ENCODE data around the gene MCUB. TPM values are rescaled to one million over a fixed set of nuclear protein-coding genes. Genes with fewer than 3 reads are reported as not detected.
"Not testable (repeated sequence)": the region's sequence is repeated elsewhere in the genome, so short reads cannot be mapped to it uniquely, and the experiment has no call there.

Gene MCUB
- total and polyA plus RNA-seq, 2 donors (not counting 3 experiments of a cell fraction or from before 2014, with no cell fraction given), result 32.5 to 53.8 TPM

- TF ChIP-seq GATA2 (IDR thresholded peaks at IDR 0.05; ENCODE audit: insufficient read depth, insufficient read length, low read depth, low read length) (no peak), POLR2AphosphoS5 (IDR thresholded peaks at IDR 0.05; ENCODE audit: insufficient read depth, low read depth, low read length) (no peak), MYC (IDR thresholded peaks at IDR 0.05; ENCODE audit: low read depth, low read length) (no peak), JUN (IDR thresholded peaks at IDR 0.05; ENCODE audit: borderline replicate concordance, insufficient read depth, insufficient read length, low read depth) (no peak), POLR2A (IDR thresholded peaks at IDR 0.05; ENCODE audit: low read depth, low read length) (no peak)
- TF ChIP-seq, protein P1, sequence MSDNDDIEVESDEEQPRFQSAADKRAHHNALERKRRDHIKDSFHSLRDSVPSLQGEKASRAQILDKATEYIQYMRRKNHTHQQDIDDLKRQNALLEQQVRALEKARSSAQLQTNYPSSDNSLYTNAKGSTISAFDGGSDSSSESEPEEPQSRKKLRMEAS (IDR thresholded peaks at IDR 0.05; ENCODE audit: insufficient read depth, insufficient read length), result no peak
- TF ChIP-seq, protein P2, sequence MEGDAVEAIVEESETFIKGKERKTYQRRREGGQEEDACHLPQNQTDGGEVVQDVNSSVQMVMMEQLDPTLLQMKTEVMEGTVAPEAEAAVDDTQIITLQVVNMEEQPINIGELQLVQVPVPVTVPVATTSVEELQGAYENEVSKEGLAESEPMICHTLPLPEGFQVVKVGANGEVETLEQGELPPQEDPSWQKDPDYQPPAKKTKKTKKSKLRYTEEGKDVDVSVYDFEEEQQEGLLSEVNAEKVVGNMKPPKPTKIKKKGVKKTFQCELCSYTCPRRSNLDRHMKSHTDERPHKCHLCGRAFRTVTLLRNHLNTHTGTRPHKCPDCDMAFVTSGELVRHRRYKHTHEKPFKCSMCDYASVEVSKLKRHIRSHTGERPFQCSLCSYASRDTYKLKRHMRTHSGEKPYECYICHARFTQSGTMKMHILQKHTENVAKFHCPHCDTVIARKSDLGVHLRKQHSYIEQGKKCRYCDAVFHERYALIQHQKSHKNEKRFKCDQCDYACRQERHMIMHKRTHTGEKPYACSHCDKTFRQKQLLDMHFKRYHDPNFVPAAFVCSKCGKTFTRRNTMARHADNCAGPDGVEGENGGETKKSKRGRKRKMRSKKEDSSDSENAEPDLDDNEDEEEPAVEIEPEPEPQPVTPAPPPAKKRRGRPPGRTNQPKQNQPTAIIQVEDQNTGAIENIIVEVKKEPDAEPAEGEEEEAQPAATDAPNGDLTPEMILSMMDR (IDR thresholded peaks at IDR 0.05; ENCODE audit: extremely low read depth in 1 of 2, insufficient read depth in 1 of 2, low read depth in 1 of 2, low read length in 2 of 2), result no peak
- BruUV-seq (replicated peaks), result no TSS peak
- Histone ChIP-seq H3K4me3 (replicated peaks in 1 of 3; ENCODE audit: insufficient read depth in 1 of 3, low read depth in 1 of 3, low read length in 3 of 3) (no peak overlapping the region), H3K36me3 (ENCODE audit: control insufficient read depth in 2 of 2, extremely low read depth in 1 of 2, insufficient read depth in 2 of 2, low read length in 2 of 2) (no peaks in the 10 kb centered on the region), H3K79me2 (ENCODE audit: control insufficient read depth, insufficient read depth, low read length) (no peaks in the 10 kb centered on the region), H3K4me2 (ENCODE audit: insufficient read depth, low read length) (no peak overlapping the region), H3K4me1 (ENCODE audit: control insufficient read depth, extremely low read depth, insufficient read depth, low read length) (no peaks in the 10 kb centered on the region), H3K27ac (ENCODE audit: insufficient read depth, low read depth, low read length) (no peak overlapping the region), H2AFZ (ENCODE audit: low read depth, low read length) (no peak overlapping the region), H3K9me3 (replicated peaks; ENCODE audit: control insufficient read depth, insufficient read depth, low read length) (no peaks in the 10 kb centered on the region), H3K9ac (replicated peaks; ENCODE audit: extremely low read depth, insufficient read depth, low read length) (no peak overlapping the region), H3K27me3 (ENCODE audit: control insufficient read depth in 2 of 2, insufficient read depth in 2 of 2, low read length in 2 of 2) (no peaks in the 10 kb centered on the region), H4K20me1 (replicated peaks; ENCODE audit: control insufficient read depth, extremely low read depth, insufficient read depth, low read length) (no peaks in the 10 kb centered on the region), H3K9me1 (replicated peaks; ENCODE audit: control insufficient read depth, extremely low read depth, insufficient read depth, low read length) (no peaks in the 10 kb centered on the region)
- CTCF ChIA-PET, result interaction anchor here (0.9 kb wide), 1 partner anchor 26 kb away, joined by 3 read pairs; the partner anchor contains the start of gene CASP6
- intact Hi-C loops (cut with micrococcal nuclease), result no loop called here
- DNase-seq (ENCODE audit: low read depth, low spot score) (no peak), FAIRE-seq (no peak)
- dilution Hi-C loops (cut with MboI; ENCODE audit: extremely low pct_ligation_motif_present, low sequenced_read_pairs), result no loop called here
- POLR2A ChIA-PET, result no interaction called here
Observed at GRCh38 chr4:109676886-109677285, 116.8 kb downstream of the MCUB start.

- H3K9me1 ChIP-seq (replicated peaks; ENCODE audit: control insufficient read depth, extremely low read depth, insufficient read depth, low read length); FAIRE-seq; H3K4me2 ChIP-seq (ENCODE audit: insufficient read depth, low read length); CTCF ChIA-PET; intact Hi-C loops (cut with micrococcal nuclease); dilution Hi-C loops (cut with MboI; ENCODE audit: extremely low pct_ligation_motif_present, low sequenced_read_pairs); H3K36me3 ChIP-seq (ENCODE audit: control insufficient read depth in 2 of 2, extremely low read depth in 1 of 2, insufficient read depth in 2 of 2, low read length in 2 of 2); H3K27ac ChIP-seq (ENCODE audit: insufficient read depth, low read depth, low read length); H3K27me3 ChIP-seq (ENCODE audit: control insufficient read depth in 2 of 2, insufficient read depth in 2 of 2, low read length in 2 of 2); H3K9me3 ChIP-seq (replicated peaks; ENCODE audit: control insufficient read depth, insufficient read depth, low read length); H2AFZ ChIP-seq (ENCODE audit: low read depth, low read length); POLR2A ChIA-PET; H3K4me3 ChIP-seq (replicated peaks in 1 of 3; ENCODE audit: insufficient read depth in 1 of 3, low read depth in 1 of 3, low read length in 3 of 3); H3K9ac ChIP-seq (replicated peaks; ENCODE audit: extremely low read depth, insufficient read depth, low read length); H4K20me1 ChIP-seq (replicated peaks; ENCODE audit: control insufficient read depth, extremely low read depth, insufficient read depth, low read length); H3K4me1 ChIP-seq (ENCODE audit: control insufficient read depth, extremely low read depth, insufficient read depth, low read length); H3K79me2 ChIP-seq (ENCODE audit: control insufficient read depth, insufficient read depth, low read length); DNase-seq (ENCODE audit: low read depth, low spot score); BruUV-seq (replicated peaks): not testable (repeated sequence)
Observed at GRCh38 chr4:109678472-109678871, 118.4 kb downstream of the MCUB start.

DNA sequence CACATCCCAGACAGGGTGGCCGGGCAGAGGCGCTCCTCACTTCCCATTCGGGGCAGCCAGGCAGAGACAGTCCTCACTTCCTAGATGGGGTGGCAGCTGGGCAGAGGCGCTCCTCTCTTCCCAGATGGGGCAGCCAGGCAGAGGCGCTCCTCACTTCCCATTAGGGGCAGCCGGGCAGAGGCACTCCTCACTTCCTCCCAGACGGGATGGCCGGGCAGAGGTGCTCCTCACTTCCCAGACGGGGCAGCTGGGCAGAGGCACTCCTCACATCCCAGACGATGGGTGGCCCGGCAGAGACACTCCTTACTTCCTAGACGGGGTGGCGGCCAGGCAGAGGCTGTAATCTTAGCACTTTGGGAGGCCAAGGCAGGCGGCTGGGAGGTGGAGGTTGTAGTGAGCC is 118.9 kb downstream of the MCUB start:
- H3K4me3 ChIP-seq (replicated peaks in 1 of 3; ENCODE audit: insufficient read depth in 1 of 3, low read depth in 1 of 3, low read length in 3 of 3); FAIRE-seq; intact Hi-C loops (cut with micrococcal nuclease); H3K4me1 ChIP-seq (ENCODE audit: control insufficient read depth, extremely low read depth, insufficient read depth, low read length); H3K9me3 ChIP-seq (replicated peaks; ENCODE audit: control insufficient read depth, insufficient read depth, low read length); H3K4me2 ChIP-seq (ENCODE audit: insufficient read depth, low read length); H3K27ac ChIP-seq (ENCODE audit: insufficient read depth, low read depth, low read length); H3K79me2 ChIP-seq (ENCODE audit: control insufficient read depth, insufficient read depth, low read length); H2AFZ ChIP-seq (ENCODE audit: low read depth, low read length); CTCF ChIA-PET; H3K36me3 ChIP-seq (ENCODE audit: control insufficient read depth in 2 of 2, extremely low read depth in 1 of 2, insufficient read depth in 2 of 2, low read length in 2 of 2); H3K27me3 ChIP-seq (ENCODE audit: control insufficient read depth in 2 of 2, insufficient read depth in 2 of 2, low read length in 2 of 2); BruUV-seq (replicated peaks); H3K9me1 ChIP-seq (replicated peaks; ENCODE audit: control insufficient read depth, extremely low read depth, insufficient read depth, low read length); H4K20me1 ChIP-seq (replicated peaks; ENCODE audit: control insufficient read depth, extremely low read depth, insufficient read depth, low read length); POLR2A ChIA-PET; dilution Hi-C loops (cut with MboI; ENCODE audit: extremely low pct_ligation_motif_present, low sequenced_read_pairs); DNase-seq (ENCODE audit: low read depth, low spot score); H3K9ac ChIP-seq (replicated peaks; ENCODE audit: extremely low read depth, insufficient read depth, low read length): not testable (repeated sequence)

Data from endothelial cell of umbilical vein (primary cell).